ENCODE measurements around the gene CSH1.

- no peak for TF ChIP-seq CTCF (IDR thresholded peaks at IDR 0.05; ENCODE audit: low read depth, low read length, poor library complexity, severe bottlenecking)
- TF ChIP-seq EZH2phosphoT487 (IDR thresholded peaks at IDR 0.05; ENCODE audit: borderline replicate concordance, low read length), result no peak
These were observed 15.7 kb downstream of the CSH1 start for GRCh38 chr17:63880706-63881105.

Data from DOHH2 (cell line).